Neural cell (in vitro differentiated cells): ENCODE measurements around the gene SOX13. TPM values are rescaled to one million over a fixed set of nuclear protein-coding genes. Genes with fewer than 3 reads are reported as not detected.

Experiments used
- H2AFZ ChIP-seq: fragments of 200-600, 300-800 bp; sonication (generic), shearing (Covaris generic); 2 replicates; pipeline ENCODE4 v1.6.0; 2014; ENCODE audit warnings: low read depth, mild to moderate bottlenecking, antibody characterized with exemption, low read length, moderate library complexity
- H3F3A ChIP-seq: fragments of 200-600 bp; shearing (Covaris generic); 2 replicates; pipeline ENCODE4 v1.6.1; 2016; ENCODE audit warnings: mild to moderate bottlenecking, moderate library complexity, mixed read lengths, antibody characterized with exemption, low read length; ENCODE audit not compliant: insufficient read depth, poor library complexity, severe bottlenecking
- H3K27ac ChIP-seq: fragments of 200-600, 300-800 bp; sonication (generic), shearing (Covaris generic); 2 replicates; pipeline ENCODE4 v1.5.1; 2014; ENCODE audit warnings: mild to moderate bottlenecking, low read length, moderate library complexity
- H3K27me3 ChIP-seq: fragments of 300-800, 200-600 bp; sonication (generic), shearing (Covaris generic); 2 replicates; pipeline ENCODE4 v1.6.0; 2014; ENCODE audit warnings: mild to moderate bottlenecking, low read depth, low read length, moderate library complexity; ENCODE audit not compliant: insufficient read depth
- H3K36me3 ChIP-seq: fragments of 300-800, 200-600 bp; sonication (generic), shearing (Covaris generic); 2 replicates; pipeline ENCODE4 v1.5.1; 2014; ENCODE audit warnings: mild to moderate bottlenecking, antibody characterized with exemption, low read length, moderate library complexity; ENCODE audit not compliant: insufficient read depth
- H3K4me2 ChIP-seq: fragments of 300-800, 200-600 bp; sonication (generic), shearing (Covaris generic); 2 replicates; pipeline ENCODE4 v1.6.0; 2014; ENCODE audit warnings: mild to moderate bottlenecking, low read length
- H3K4me3 ChIP-seq: fragments of 300-800, 200-600 bp; sonication (generic), shearing (Covaris generic); 2 replicates; pipeline ENCODE4 v1.5.1; 2014; ENCODE audit warnings: mild to moderate bottlenecking, low read length, moderate library complexity
- H3K79me2 ChIP-seq: fragments of 200-600 bp; shearing (Covaris generic); replicated peaks from 2 replicates; pipeline ENCODE4 v1.6.0; 2014; ENCODE audit warnings: mild to moderate bottlenecking, low read length, moderate library complexity; ENCODE audit not compliant: insufficient read depth
- H3K9ac ChIP-seq: fragments of 300-800, 200-600 bp; sonication (generic), shearing (Covaris generic); 2 replicates; pipeline ENCODE4 v1.6.1; 2016; ENCODE audit warnings: mild to moderate bottlenecking, low read length, mixed read lengths
- H3K9me2 ChIP-seq: fragments of 200-600 bp; shearing (Covaris generic); 2 replicates; pipeline ENCODE4 v1.6.1; 2016; ENCODE audit warnings: mild to moderate bottlenecking, low read length, mixed read lengths; ENCODE audit not compliant: insufficient read depth
- H3K9me3 ChIP-seq: fragments of 200-600, 300-800 bp; sonication (generic), shearing (Covaris generic); 2 replicates; pipeline ENCODE4 v1.6.1; 2016; ENCODE audit warnings: mild to moderate bottlenecking, mixed run types, low read length, moderate library complexity, mixed read lengths
- H4K20me1 ChIP-seq: fragments of 200-600 bp; shearing (Covaris generic); 2 replicates; pipeline ENCODE4 v1.6.1; 2016; ENCODE audit warnings: mild to moderate bottlenecking, mixed run types; ENCODE audit not compliant: insufficient read depth
- EP300 ChIP-seq: fragments of 450-650 bp; conservative IDR thresholded peaks from 2 replicates; pipeline ENCODE4 v1.6.1; 2014; ENCODE audit warnings: antibody characterized with exemption, mild to moderate bottlenecking, moderate library complexity; ENCODE audit not compliant: poor library complexity, severe bottlenecking
- EZH2 ChIP-seq: fragments of 200-600, 300-800 bp; shearing (Covaris generic), sonication (generic); IDR thresholded peaks from 2 replicates; pipeline ENCODE4 v1.6.1; 2014; ENCODE audit warnings: antibody characterized with exemption, low read length, borderline replicate concordance, mild to moderate bottlenecking; ENCODE audit not compliant: insufficient read depth, poor library complexity, severe bottlenecking
- MXI1 ChIP-seq: fragments of 450-650 bp; conservative IDR thresholded peaks from 2 replicates; pipeline ENCODE4 v1.6.1; 2014; ENCODE audit warnings: antibody characterized with exemption, mild to moderate bottlenecking; ENCODE audit not compliant: poor library complexity, severe bottlenecking
- POLR2AphosphoS5 ChIP-seq: IDR thresholded peaks from 2 replicates; pipeline ENCODE4 v1.6.1; 2012
- RAD21 ChIP-seq: fragments of 450-650 bp; conservative IDR thresholded peaks from 2 replicates; pipeline ENCODE4 v1.6.1; 2014; ENCODE audit warnings: antibody characterized with exemption, mild to moderate bottlenecking, moderate library complexity
- SMC3 ChIP-seq: fragments of 450-650 bp; conservative IDR thresholded peaks from 2 replicates; pipeline ENCODE4 v1.6.1; 2014; ENCODE audit warnings: antibody characterized with exemption, mild to moderate bottlenecking, moderate library complexity; ENCODE audit not compliant: poor library complexity
- TAF1 ChIP-seq: IDR thresholded peaks from 2 replicates; pipeline ENCODE4 v1.6.1; 2012; ENCODE audit warnings: low read depth
- polyA plus RNA-seq: library from polyadenylated mRNA; depleted of rRNA; stranded (reverse); fragments of >200 nt; gene quantifications from 2 replicates; pipeline ENCODE4 v1.2.3, GENCODE V29; 2014
- TF ChIP-seq, protein P1 (sequence below): IDR thresholded peaks from 2 replicates; pipeline ENCODE4 v1.6.1; 2012; ENCODE audit warnings: borderline replicate concordance
- TF ChIP-seq, protein P2 (sequence below): fragments of 450-650 bp; IDR thresholded peaks from 2 replicates; pipeline ENCODE4 v1.5.1; 2014; ENCODE audit warnings: antibody characterized with exemption, mild to moderate bottlenecking, moderate library complexity; ENCODE audit not compliant: poor library complexity, severe bottlenecking

Gene SOX13
- polyA plus RNA-seq, 1 donor from 2014 or later: 1.7 TPM

DNA sequence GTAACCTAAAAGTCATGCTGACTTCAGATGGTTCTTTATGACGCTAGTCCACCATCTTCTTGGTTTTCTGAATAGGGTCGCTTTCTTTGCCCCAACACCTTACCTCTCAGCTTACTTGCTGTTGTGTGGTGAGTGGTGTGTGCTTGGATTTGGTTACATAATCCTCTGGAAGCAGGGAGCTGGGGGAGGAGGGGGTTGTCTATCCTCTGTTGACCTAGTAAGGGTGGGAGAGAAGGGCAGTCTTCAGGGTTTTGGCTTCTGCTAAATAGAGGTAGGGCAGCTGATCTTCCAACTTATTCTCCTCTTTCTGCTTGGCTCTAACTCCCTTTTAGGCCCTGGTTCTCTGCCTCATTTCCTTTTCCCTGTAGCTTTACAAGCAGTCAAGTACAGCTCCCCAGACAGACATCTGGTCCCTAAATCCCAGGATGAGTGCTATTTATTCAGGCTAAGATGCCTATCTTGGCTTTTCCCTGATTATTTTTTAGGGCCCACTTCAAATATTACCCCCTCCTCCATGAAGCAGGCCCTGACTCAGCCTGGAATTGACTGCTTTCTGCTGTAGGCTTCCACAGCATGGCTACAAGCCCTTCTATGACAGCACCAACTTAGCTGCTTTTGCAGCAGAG lies 99.6 kb downstream of the SOX13 start:
- TF ChIP-seq, protein P1, sequence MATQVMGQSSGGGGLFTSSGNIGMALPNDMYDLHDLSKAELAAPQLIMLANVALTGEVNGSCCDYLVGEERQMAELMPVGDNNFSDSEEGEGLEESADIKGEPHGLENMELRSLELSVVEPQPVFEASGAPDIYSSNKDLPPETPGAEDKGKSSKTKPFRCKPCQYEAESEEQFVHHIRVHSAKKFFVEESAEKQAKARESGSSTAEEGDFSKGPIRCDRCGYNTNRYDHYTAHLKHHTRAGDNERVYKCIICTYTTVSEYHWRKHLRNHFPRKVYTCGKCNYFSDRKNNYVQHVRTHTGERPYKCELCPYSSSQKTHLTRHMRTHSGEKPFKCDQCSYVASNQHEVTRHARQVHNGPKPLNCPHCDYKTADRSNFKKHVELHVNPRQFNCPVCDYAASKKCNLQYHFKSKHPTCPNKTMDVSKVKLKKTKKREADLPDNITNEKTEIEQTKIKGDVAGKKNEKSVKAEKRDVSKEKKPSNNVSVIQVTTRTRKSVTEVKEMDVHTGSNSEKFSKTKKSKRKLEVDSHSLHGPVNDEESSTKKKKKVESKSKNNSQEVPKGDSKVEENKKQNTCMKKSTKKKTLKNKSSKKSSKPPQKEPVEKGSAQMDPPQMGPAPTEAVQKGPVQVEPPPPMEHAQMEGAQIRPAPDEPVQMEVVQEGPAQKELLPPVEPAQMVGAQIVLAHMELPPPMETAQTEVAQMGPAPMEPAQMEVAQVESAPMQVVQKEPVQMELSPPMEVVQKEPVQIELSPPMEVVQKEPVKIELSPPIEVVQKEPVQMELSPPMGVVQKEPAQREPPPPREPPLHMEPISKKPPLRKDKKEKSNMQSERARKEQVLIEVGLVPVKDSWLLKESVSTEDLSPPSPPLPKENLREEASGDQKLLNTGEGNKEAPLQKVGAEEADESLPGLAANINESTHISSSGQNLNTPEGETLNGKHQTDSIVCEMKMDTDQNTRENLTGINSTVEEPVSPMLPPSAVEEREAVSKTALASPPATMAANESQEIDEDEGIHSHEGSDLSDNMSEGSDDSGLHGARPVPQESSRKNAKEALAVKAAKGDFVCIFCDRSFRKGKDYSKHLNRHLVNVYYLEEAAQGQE: no peak
- TF ChIP-seq RAD21: no peak
- TF ChIP-seq, protein P2, sequence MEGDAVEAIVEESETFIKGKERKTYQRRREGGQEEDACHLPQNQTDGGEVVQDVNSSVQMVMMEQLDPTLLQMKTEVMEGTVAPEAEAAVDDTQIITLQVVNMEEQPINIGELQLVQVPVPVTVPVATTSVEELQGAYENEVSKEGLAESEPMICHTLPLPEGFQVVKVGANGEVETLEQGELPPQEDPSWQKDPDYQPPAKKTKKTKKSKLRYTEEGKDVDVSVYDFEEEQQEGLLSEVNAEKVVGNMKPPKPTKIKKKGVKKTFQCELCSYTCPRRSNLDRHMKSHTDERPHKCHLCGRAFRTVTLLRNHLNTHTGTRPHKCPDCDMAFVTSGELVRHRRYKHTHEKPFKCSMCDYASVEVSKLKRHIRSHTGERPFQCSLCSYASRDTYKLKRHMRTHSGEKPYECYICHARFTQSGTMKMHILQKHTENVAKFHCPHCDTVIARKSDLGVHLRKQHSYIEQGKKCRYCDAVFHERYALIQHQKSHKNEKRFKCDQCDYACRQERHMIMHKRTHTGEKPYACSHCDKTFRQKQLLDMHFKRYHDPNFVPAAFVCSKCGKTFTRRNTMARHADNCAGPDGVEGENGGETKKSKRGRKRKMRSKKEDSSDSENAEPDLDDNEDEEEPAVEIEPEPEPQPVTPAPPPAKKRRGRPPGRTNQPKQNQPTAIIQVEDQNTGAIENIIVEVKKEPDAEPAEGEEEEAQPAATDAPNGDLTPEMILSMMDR: no peak
- no peak for TF ChIP-seq SMC3
- TF ChIP-seq EP300: no peak
- TF ChIP-seq POLR2AphosphoS5: no peak
- no peak for TF ChIP-seq TAF1
- TF ChIP-seq EZH2: no peak
- TF ChIP-seq MXI1: no peak

DNA sequence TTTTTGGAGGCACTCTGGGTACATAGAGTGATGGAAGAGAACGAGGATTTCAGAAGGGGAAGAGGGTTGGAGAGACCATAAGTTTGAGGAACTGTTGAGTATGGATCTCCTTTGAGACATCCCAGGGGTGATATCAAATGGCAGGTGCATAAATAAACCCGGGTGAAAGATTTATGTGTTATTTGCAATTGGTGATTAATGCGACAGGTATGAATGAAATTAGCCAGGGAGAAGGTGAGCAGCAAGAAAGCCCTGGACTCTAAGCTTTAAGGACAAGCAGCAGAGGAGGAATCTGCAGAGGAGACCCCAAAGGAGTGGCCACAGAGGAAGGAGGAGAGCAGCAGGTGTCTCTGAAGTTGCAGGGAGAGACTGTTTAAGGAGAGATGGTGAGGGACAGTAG lies 102.0 kb downstream of the SOX13 start:
- no peak overlapping the region for H3K9ac ChIP-seq
- H3K9me2 ChIP-seq: no peaks in the 10 kb centered on the region
- no peak overlapping the region for H3K4me3 ChIP-seq
- H3K27ac ChIP-seq: no peak overlapping the region
- TF ChIP-seq RAD21: no peak
- TF ChIP-seq MXI1: no peak
- no peak for TF ChIP-seq EP300
- TF ChIP-seq POLR2AphosphoS5: no peak
- no peak for TF ChIP-seq TAF1
- no peak for TF ChIP-seq EZH2
- TF ChIP-seq SMC3: no peak
- TF ChIP-seq, protein P1: no peak
- TF ChIP-seq, protein P2: no peak
- H3K36me3 ChIP-seq: no peaks in the 10 kb centered on the region
- no peaks in the 10 kb centered on the region for H4K20me1 ChIP-seq
- H3K79me2 ChIP-seq: no peaks in the 10 kb centered on the region
- no peaks in the 10 kb centered on the region for H3K9me3 ChIP-seq
- H3K4me2 ChIP-seq: no peak overlapping the region
- H3K27me3 ChIP-seq: no peaks in the 10 kb centered on the region
- no peaks in the 10 kb centered on the region for H3F3A ChIP-seq
- no peak overlapping the region for H2AFZ ChIP-seq

More for the DNA sequence above, 99.6 kb downstream of the SOX13 start:
- Histone ChIP-seq H3K4me2 (no peak overlapping the region), H3K9me3 (no peaks in the 10 kb centered on the region), H4K20me1 (no peaks in the 10 kb centered on the region), H3K27me3 (no peaks in the 10 kb centered on the region), H2AFZ (no peak overlapping the region), H3K9ac (no peak overlapping the region), H3F3A (no peaks in the 10 kb centered on the region), H3K79me2 (no peaks in the 10 kb centered on the region), H3K4me3 (no peak overlapping the region), H3K27ac (no peak overlapping the region), H3K36me3 (no peaks in the 10 kb centered on the region), H3K9me2 (no peaks in the 10 kb centered on the region)
